SU-DHL-6 (cell line): Measurements from ENCODE around the gene BICC1.

Experiments used
- H2AFZ ChIP-seq: fragments of 200-600 bp; sonication (generic); 2 replicates; pipeline ENCODE4 v1.6.1; 2014; ENCODE audit warnings: low read depth, mild to moderate bottlenecking, moderate library complexity, mixed read lengths, antibody characterized with exemption, low read length; ENCODE audit not compliant: severe bottlenecking
- H3F3A ChIP-seq: fragments of 200-600 bp; shearing (Covaris generic); 2 replicates; pipeline ENCODE4 v1.6.0; 2016; ENCODE audit warnings: antibody characterized with exemption, mild to moderate bottlenecking; ENCODE audit not compliant: insufficient read depth
- H3K27ac ChIP-seq: fragments of 200-600 bp; sonication (generic); 2 replicates; pipeline ENCODE4 v1.5.1; 2016; ENCODE audit warnings: low read depth, mild to moderate bottlenecking, low read length, moderate library complexity, mixed read lengths
- H3K27me3 ChIP-seq: fragments of 200-600 bp; sonication (generic), shearing (Covaris generic); 2 replicates; pipeline ENCODE4 v1.6.0; 2014; ENCODE audit warnings: mild to moderate bottlenecking, low read length
- H3K36me3 ChIP-seq: fragments of 200-600 bp; sonication (generic); 2 replicates; pipeline ENCODE4 v1.6.1; 2014; ENCODE audit warnings: mild to moderate bottlenecking, low read length, mixed read lengths
- H3K4me2 ChIP-seq: fragments of 300-600, 200-600 bp; shearing (Covaris generic), sonication (generic); 2 replicates; pipeline ENCODE4 v1.6.0; 2014; ENCODE audit warnings: low read length, low read depth, mild to moderate bottlenecking; ENCODE audit not compliant: poor library complexity, severe bottlenecking
- H3K4me3 ChIP-seq: fragments of 200-600 bp; sonication (generic); 2 replicates; pipeline ENCODE4 v1.5.1; 2014; ENCODE audit warnings: antibody characterized with exemption, low read length, mild to moderate bottlenecking, mixed read lengths; ENCODE audit not compliant: insufficient read depth, poor library complexity, severe bottlenecking
- H3K79me2 ChIP-seq: fragments of 200-600 bp; sonication (generic); 2 replicates; pipeline ENCODE4 v1.6.1; 2014; ENCODE audit warnings: mild to moderate bottlenecking, low read length, moderate library complexity; ENCODE audit not compliant: insufficient read depth
- H3K9ac ChIP-seq: fragments of 200-600 bp; sonication (generic); 2 replicates; pipeline ENCODE4 v1.7.0; 2014; ENCODE audit warnings: mild to moderate bottlenecking, low read length
- H3K9me2 ChIP-seq: fragments of 200-600 bp; sonication (generic); replicated peaks from 2 replicates; pipeline ENCODE4 v1.6.1; 2014; ENCODE audit warnings: low read length; ENCODE audit not compliant: insufficient read depth
- H3K9me3 ChIP-seq: fragments of 200-600 bp; sonication (generic); 2 replicates; pipeline ENCODE4 v1.6.1; 2014; ENCODE audit warnings: low read length, mixed read lengths; ENCODE audit not compliant: insufficient read depth
- H4K20me1 ChIP-seq: fragments of 200-600 bp; sonication (generic); 2 replicates; pipeline ENCODE4 v1.6.1; 2014; ENCODE audit warnings: low read depth, mild to moderate bottlenecking, antibody characterized with exemption, low read length, moderate library complexity, mixed read lengths
- EZH2phosphoT487 ChIP-seq: fragments of 200-600 bp; sonication (generic), shearing (Covaris generic); conservative IDR thresholded peaks from 2 replicates; pipeline ENCODE4 v1.6.1; 2018; ENCODE audit warnings: mild to moderate bottlenecking, antibody characterized with exemption, low read length, moderate library complexity, mixed read lengths
- TF ChIP-seq, protein P1 (sequence below): fragments of 200-600 bp; sonication (generic); IDR thresholded peaks from one replicate; pipeline ENCODE4 v1.5.1; 2017; ENCODE audit warnings: antibody characterized with exemption, mild to moderate bottlenecking, low read length, moderate library complexity; ENCODE audit not compliant: insufficient read depth, poor library complexity, severe bottlenecking

The BICC1 gene

DNA sequence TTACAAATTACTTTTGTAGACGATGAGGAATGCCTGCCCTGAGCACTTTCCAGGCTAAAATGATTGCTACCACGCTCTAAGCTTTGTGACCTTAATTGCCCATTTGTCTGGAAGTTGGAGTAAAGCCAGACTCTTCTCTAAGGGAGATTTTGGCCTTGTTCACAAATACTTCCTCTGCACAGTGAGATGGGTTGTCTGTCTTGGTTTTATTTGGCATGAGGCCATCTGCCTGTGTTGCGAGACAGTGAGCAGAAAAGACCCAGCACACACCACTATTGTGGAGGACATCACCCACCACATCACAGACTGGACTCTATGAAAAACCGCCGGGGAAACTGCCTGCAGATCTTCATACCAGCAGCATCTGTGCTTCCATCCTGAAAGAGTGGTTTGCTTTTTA is 138.4 kb downstream of the BICC1 start:
- H3K36me3 ChIP-seq: no peaks in the 10 kb centered on the region
- no peak for TF ChIP-seq EZH2phosphoT487
- TF ChIP-seq, protein P1, sequence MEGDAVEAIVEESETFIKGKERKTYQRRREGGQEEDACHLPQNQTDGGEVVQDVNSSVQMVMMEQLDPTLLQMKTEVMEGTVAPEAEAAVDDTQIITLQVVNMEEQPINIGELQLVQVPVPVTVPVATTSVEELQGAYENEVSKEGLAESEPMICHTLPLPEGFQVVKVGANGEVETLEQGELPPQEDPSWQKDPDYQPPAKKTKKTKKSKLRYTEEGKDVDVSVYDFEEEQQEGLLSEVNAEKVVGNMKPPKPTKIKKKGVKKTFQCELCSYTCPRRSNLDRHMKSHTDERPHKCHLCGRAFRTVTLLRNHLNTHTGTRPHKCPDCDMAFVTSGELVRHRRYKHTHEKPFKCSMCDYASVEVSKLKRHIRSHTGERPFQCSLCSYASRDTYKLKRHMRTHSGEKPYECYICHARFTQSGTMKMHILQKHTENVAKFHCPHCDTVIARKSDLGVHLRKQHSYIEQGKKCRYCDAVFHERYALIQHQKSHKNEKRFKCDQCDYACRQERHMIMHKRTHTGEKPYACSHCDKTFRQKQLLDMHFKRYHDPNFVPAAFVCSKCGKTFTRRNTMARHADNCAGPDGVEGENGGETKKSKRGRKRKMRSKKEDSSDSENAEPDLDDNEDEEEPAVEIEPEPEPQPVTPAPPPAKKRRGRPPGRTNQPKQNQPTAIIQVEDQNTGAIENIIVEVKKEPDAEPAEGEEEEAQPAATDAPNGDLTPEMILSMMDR: no peak
- no peak overlapping the region for H3K4me3 ChIP-seq
- H2AFZ ChIP-seq: no peak overlapping the region
- no peaks in the 10 kb centered on the region for H4K20me1 ChIP-seq
- no peaks in the 10 kb centered on the region for H3K27me3 ChIP-seq
- H3K9me2 ChIP-seq: no peaks in the 10 kb centered on the region
- H3K27ac ChIP-seq: no peak overlapping the region
- no peaks in the 10 kb centered on the region for H3K9me3 ChIP-seq
- no peak overlapping the region for H3K4me2 ChIP-seq
- H3K79me2 ChIP-seq: no peaks in the 10 kb centered on the region
- H3F3A ChIP-seq: no peaks in the 10 kb centered on the region
- H3K9ac ChIP-seq: no peak overlapping the region

DNA sequence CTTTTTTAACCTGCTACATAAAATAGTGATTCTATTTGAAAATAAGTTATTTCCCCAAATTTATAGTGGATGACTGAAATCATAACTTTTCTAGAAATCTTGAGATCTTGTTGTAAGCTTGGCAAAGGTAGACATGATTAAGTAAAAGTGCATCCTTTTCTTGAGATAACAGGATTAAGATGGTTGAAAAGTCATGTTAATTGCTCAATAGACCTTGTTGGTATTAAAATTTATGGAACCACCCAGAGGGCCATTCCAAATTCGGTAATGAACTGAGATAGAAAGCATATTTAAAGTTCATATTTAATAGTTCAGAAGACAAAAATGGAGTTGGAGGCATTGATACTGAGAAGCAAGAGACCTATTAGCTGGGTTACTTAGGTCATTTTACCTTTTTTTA is 139.1 kb downstream of the BICC1 start:
- no peak overlapping the region for H3K4me3 ChIP-seq
- no peaks in the 10 kb centered on the region for H3K27me3 ChIP-seq
- no peak overlapping the region for H3K27ac ChIP-seq
- no peaks in the 10 kb centered on the region for H3K36me3 ChIP-seq
- H3K9me2 ChIP-seq: no peaks in the 10 kb centered on the region
- TF ChIP-seq, protein P1: no peak
- TF ChIP-seq EZH2phosphoT487: no peak
- H3K79me2 ChIP-seq: no peaks in the 10 kb centered on the region
- no peak overlapping the region for H3K9ac ChIP-seq
- no peak overlapping the region for H2AFZ ChIP-seq
- no peak overlapping the region for H3K4me2 ChIP-seq
- no peaks in the 10 kb centered on the region for H3K9me3 ChIP-seq
- H4K20me1 ChIP-seq: no peaks in the 10 kb centered on the region
- no peaks in the 10 kb centered on the region for H3F3A ChIP-seq

DNA sequence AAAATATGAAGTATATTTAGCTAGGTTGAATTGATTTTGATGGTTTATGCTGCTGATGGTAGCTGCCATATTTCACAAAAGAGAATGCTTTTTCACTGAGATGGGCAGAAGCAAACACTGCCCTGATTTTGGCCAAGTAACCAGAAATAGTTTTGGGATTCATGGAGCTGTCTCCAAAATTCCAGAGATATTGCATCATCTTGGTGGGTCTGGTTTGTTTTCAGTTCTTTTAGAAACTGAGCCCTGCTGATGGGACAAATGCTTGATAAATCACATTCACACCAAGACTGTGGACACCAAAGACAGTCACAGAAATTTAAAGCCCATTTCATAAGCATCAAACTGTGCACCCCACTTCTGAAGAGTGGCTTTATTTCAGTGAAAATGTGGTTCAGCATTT is 140.5 kb downstream of the BICC1 start:
- Histone ChIP-seq H3K4me2 (no peak overlapping the region), H2AFZ (no peak overlapping the region), H3K9me3 (no peaks in the 10 kb centered on the region), H3K27ac (no peak overlapping the region), H3K36me3 (no peaks in the 10 kb centered on the region), H3K9me2 (no peaks in the 10 kb centered on the region), H3K4me3 (no peak overlapping the region), H3K27me3 (no peaks in the 10 kb centered on the region), H3K79me2 (no peaks in the 10 kb centered on the region), H3K9ac (no peak overlapping the region), H3F3A (no peaks in the 10 kb centered on the region), H4K20me1 (no peaks in the 10 kb centered on the region)
- no peak for TF ChIP-seq EZH2phosphoT487
- TF ChIP-seq, protein P1: no peak
